Measurements from ENCODE around the gene FILIP1L.

GRCh38 chr3:99862208-99862607 is 252.1 kb downstream of the FILIP1L start:
- TF ChIP-seq REST (IDR thresholded peaks at IDR 0.05; ENCODE audit: low read depth) = no peak
- no peak for TF ChIP-seq ZBTB7A (IDR thresholded peaks at IDR 0.05; ENCODE audit: low read depth)
- TF ChIP-seq TEAD4 (IDR thresholded peaks at IDR 0.05) = no peak
